Liver (tissue), 9 donors: ENCODE measurements around the gene ESRP2. TPM values are rescaled to one million over a fixed set of nuclear protein-coding genes. Genes with fewer than 3 reads are reported as not detected.

ENCODE experiments used
- DNase-seq: peaks from one replicate; pipeline ENCODE4 v3.0.0-alpha.2; 2017; ENCODE audit warnings: low spot score
- H3K27ac ChIP-seq, 2 donors: one replicate each; pipeline ENCODE4 v1.7.0; 2013; ENCODE audit warnings: inconsistent platforms in 2 of 2, low read length in 2 of 2, control low read depth in 1 of 2, low read depth in 1 of 2, mild to moderate bottlenecking in 1 of 2
- H3K27me3 ChIP-seq, 4 donors: one replicate each; pipeline versions ENCODE4 v1.6.1 to v1.7.0; 2013; ENCODE audit warnings: low read length in 3 of 4, inconsistent platforms in 1 of 4, mild to moderate bottlenecking in 1 of 4, moderate library complexity in 1 of 4; ENCODE audit not compliant: control insufficient read depth in 4 of 4, insufficient read depth in 4 of 4
- H3K36me3 ChIP-seq, 4 donors: one replicate each; pipeline versions ENCODE4 v1.6.1 to v1.7.0; 2013; ENCODE audit warnings: low read length in 3 of 4, mild to moderate bottlenecking in 3 of 4, low read depth in 1 of 4, moderate library complexity in 1 of 4; ENCODE audit not compliant: control insufficient read depth in 4 of 4, insufficient read depth in 3 of 4
- H3K4me1 ChIP-seq, 4 donors: one replicate each; pipeline versions ENCODE4 v1.6.1 to v1.7.0; 2013; ENCODE audit warnings: low read length in 3 of 4, mild to moderate bottlenecking in 3 of 4, moderate library complexity in 1 of 4; ENCODE audit not compliant: control insufficient read depth in 4 of 4, insufficient read depth in 4 of 4
- H3K4me3 ChIP-seq, 3 donors: one replicate each; pipeline versions ENCODE4 v1.6.1 to v1.7.0; 2013; ENCODE audit warnings: low read length in 3 of 3, control low read depth in 1 of 3, low read depth in 1 of 3, mild to moderate bottlenecking in 1 of 3
- H3K9ac ChIP-seq, 2 donors: one replicate each; pipeline ENCODE4 v1.7.0; 2013; ENCODE audit warnings: low read length in 2 of 2, mild to moderate bottlenecking in 2 of 2, moderate library complexity in 2 of 2, control low read depth in 1 of 2, low read depth in 1 of 2
- H3K9me3 ChIP-seq, 4 donors: one replicate each; pipeline versions ENCODE4 v1.6.1 to v1.7.0; 2013; ENCODE audit warnings: low read length in 3 of 4; ENCODE audit not compliant: control insufficient read depth in 4 of 4
- EGR1 ChIP-seq, 2 donors: IDR thresholded peaks; 2 replicates each; pipeline ENCODE4 v1.6.1; 2016 to 2018; ENCODE audit warnings: antibody characterized with exemption in 2 of 2, low read depth in 2 of 2
- FOXA1 ChIP-seq: IDR thresholded peaks from 2 replicates; pipeline ENCODE4 v1.6.1; 2016; ENCODE audit warnings: antibody characterized with exemption
- FOXA2 ChIP-seq: IDR thresholded peaks from 2 replicates; pipeline ENCODE4 v1.6.1; 2016; ENCODE audit warnings: antibody characterized with exemption
- GABPA ChIP-seq, 2 donors: IDR thresholded peaks in 1 of 2; conservative IDR thresholded peaks in 1 of 2; 2 replicates each; pipeline ENCODE4 v1.6.1; 2016; ENCODE audit warnings: antibody characterized with exemption in 2 of 2, mild to moderate bottlenecking in 1 of 2, moderate library complexity in 1 of 2
- HNF4A ChIP-seq, 2 donors: conservative IDR thresholded peaks; 2 replicates each; pipeline ENCODE4 v1.6.1; 2016; ENCODE audit warnings: antibody characterized with exemption in 2 of 2, mild to moderate bottlenecking in 2 of 2
- HNF4G ChIP-seq: IDR thresholded peaks from 2 replicates; pipeline ENCODE4 v1.6.1; 2016; ENCODE audit warnings: antibody characterized with exemption
- JUND ChIP-seq, 2 donors: IDR thresholded peaks; 2 replicates each; pipeline ENCODE4 v1.6.1; 2016; ENCODE audit warnings: antibody characterized with exemption in 2 of 2
- NR2F2 ChIP-seq: IDR thresholded peaks from 2 replicates; pipeline ENCODE4 v1.6.1; 2016; ENCODE audit warnings: antibody characterized with exemption
- RAD21 ChIP-seq, 2 donors: IDR thresholded peaks; 2 replicates each; pipeline ENCODE4 v1.6.1; 2016; ENCODE audit warnings: antibody characterized with exemption in 2 of 2, mild to moderate bottlenecking in 2 of 2
- RXRA ChIP-seq, 2 donors: IDR thresholded peaks; 2 replicates each; pipeline ENCODE4 v1.6.1; 2017 to 2018; ENCODE audit warnings: antibody characterized with exemption in 2 of 2, mild to moderate bottlenecking in 1 of 2
- SP1 ChIP-seq: IDR thresholded peaks from 2 replicates; pipeline ENCODE4 v1.6.1; 2018; ENCODE audit warnings: antibody characterized with exemption, mild to moderate bottlenecking
- TAF1 ChIP-seq: conservative IDR thresholded peaks from 2 replicates; pipeline ENCODE4 v1.6.1; 2016; ENCODE audit warnings: antibody characterized with exemption, mild to moderate bottlenecking
- YY1 ChIP-seq: IDR thresholded peaks from 2 replicates; pipeline ENCODE4 v1.6.1; 2016; ENCODE audit warnings: antibody characterized with exemption, mild to moderate bottlenecking
- WGBS: extraction: QIAGEN DNeasy Blood & Tissue Kit; methylation state at CpG from one replicate; pipeline ENCODE4 v1.1.7; 2013; 5-methylcytosine and 5-hydroxymethylcytosine counted together
- polyA plus RNA-seq, 2 donors: library from polyadenylated mRNA; stranded (reverse) in 1 of 2; unstranded in 1 of 2; fragments of 200-250 nt in 1 of 2; fragments of >200 nt in 1 of 2; fragmentation: Nextera tagmentation in 1 of 2; extraction: Ambion mirVana in 1 of 2; gene quantifications; one replicate each; pipeline versions ENCODE4 v1.2.1 to v1.2.3, GENCODE V29; 2013 to 2015
- total RNA-seq, 2 donors: library from RNA; depleted of rRNA; stranded (reverse); fragments of >200 nt; gene quantifications; one replicate each; pipeline ENCODE4 v1.2.3, GENCODE V29; 2014
- TF ChIP-seq, protein P1 (sequence below): IDR thresholded peaks from 2 replicates; pipeline ENCODE4 v1.6.1; 2016; ENCODE audit warnings: antibody characterized with exemption
- TF ChIP-seq, protein P2 (sequence below): fragments of 150-350 bp; IDR thresholded peaks from 2 replicates; pipeline ENCODE4 v1.5.1; 2017; ENCODE audit warnings: improper control_type of control experiment, low read depth, low read length; ENCODE audit not compliant: missing input control
- TF ChIP-seq, protein P3 (sequence below): IDR thresholded peaks from 2 replicates; pipeline ENCODE4 v1.6.1; 2016; ENCODE audit warnings: antibody characterized with exemption
- TF ChIP-seq, protein P4 (sequence below): IDR thresholded peaks from 2 replicates; pipeline ENCODE4 v1.6.1; 2016; ENCODE audit warnings: antibody characterized with exemption
- donor health status: healthy.
- donor health status: healthy.
- donor health status: healthy.
- donor health status: healthy.
- donor health status: healthy.

ESRP2 gene
- total and polyA plus RNA-seq, 4 donors: 21.0 to 84.8 (median 45.7) TPM

DNA sequence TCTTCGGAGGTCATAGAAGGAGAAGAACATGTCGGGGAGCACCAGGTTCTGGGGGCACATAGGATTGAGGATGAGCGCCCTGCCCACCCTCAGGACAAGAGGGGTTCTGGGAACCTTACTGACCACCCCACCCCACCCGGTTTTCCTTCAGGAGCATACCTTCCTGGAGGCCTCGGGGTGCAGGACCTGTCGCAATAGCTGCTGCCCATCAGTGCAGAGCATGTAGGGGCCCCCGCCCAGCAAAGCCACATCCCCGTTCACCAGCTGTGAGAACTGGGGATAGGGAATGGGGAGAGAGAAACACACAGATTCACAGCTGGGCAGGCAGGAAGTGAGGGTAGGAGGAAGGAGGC lies 2.1 kb downstream of the ESRP2 start:
- DNase-seq: no peak
- Histone ChIP-seq H3K4me3 (peak overlapping the region; percentile 6 to 88 (median 82)), H3K27me3 (no peaks in the 10 kb centered on the region), H3K27ac (peak overlapping the region in 1 of 2 donors; percentile 3), H3K4me1 (peaks cover 10 to 62% (median 47%) of the 10 kb centered on the region in 4 donors), H3K9me3 (no peaks in the 10 kb centered on the region), H3K36me3 (peaks cover 6 to 33% (median 18%) of the 10 kb centered on the region in 4 donors), H3K9ac (no peak overlapping the region)
- WGBS: 52% methylated on average over 8 of the region's 8 CpGs
- no peak for TF ChIP-seq HNF4A (conservative IDR thresholded peaks at IDR 0.05)
- no peak for TF ChIP-seq TAF1

DNA sequence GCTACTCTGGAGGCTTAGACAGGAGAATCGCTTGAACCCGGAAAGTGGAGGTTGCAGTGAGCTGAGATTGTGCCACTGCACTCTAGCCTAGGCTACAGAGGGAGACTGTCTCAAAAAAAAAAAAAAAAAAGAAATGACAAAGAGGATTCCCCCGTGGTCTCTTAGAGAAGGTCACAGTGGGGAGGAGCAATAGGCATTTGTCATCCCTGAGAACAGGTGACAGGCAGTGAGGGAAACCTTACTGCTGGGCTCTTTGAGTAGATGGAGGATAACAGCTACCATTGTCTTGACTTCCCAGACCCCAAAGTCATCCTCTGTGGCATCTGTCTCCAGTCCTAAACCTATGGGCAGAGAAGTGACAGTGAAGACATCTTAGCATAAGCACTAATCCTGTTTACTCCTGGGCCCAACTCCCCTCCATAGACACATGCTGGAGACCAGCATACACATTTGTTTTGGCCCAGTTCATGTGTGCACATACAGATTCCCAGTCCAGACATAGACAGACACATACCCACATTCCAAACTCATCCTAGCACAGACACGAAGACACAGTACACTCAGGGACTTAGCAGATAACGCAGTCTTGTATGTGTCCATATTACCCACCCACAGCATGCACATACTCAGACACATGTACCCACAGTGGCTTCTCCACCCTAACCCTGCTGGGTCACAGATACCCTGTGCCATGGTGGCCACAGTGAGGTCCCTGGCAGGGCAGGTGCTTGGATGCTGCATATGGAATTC lies 2.7 kb downstream of the ESRP2 start:
- WGBS: 70% methylated on average over 5 of the region's 5 CpGs
- Histone ChIP-seq H3K4me1 (peaks cover 10 to 63% (median 52%) of the 10 kb centered on the region in 4 donors), H3K27ac (no peak overlapping the region), H3K27me3 (no peaks in the 10 kb centered on the region), H3K9ac (no peak overlapping the region), H3K9me3 (no peaks in the 10 kb centered on the region), H3K36me3 (peaks cover 6 to 35% (median 20%) of the 10 kb centered on the region in 4 donors), H3K4me3 (peak overlapping the region in 1 of 3 donors; percentile 6)
- no peak for TF ChIP-seq SP1
- no peak for TF ChIP-seq TAF1
- TF ChIP-seq YY1: no peak
- no peak for DNase-seq

DNA sequence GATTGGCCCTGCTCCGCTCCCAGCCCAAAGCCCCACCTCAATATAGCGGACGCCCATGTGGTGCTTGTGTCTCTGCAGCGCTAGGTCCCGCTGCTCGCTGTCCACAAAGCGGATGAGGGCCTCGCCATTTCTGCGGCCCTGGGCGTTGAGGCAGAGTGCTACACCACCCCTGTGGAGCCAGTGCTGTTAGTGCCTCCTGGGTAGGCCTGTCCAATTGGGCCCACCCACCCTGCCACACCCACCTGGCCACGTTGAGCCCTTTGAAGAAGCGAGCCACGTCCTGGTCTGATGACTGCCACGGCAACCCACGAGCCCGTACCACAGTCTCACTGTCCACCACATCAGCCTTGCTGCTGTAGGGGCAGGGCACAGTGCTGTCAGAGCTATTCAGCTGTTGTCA lies 3.6 kb downstream of the ESRP2 start:
- no peak for TF ChIP-seq HNF4G
- TF ChIP-seq NR2F2: no peak
- no peak for TF ChIP-seq HNF4A (conservative IDR thresholded peaks at IDR 0.05)
- TF ChIP-seq JUND (IDR thresholded peaks at IDR 0.05): no peak
- no peak for TF ChIP-seq YY1
- TF ChIP-seq FOXA1: no peak
- TF ChIP-seq RXRA (IDR thresholded peaks at IDR 0.05): no peak
- TF ChIP-seq, protein P1, sequence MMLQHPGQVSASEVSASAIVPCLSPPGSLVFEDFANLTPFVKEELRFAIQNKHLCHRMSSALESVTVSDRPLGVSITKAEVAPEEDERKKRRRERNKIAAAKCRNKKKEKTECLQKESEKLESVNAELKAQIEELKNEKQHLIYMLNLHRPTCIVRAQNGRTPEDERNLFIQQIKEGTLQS: no peak
- no peak for TF ChIP-seq GABPA (IDR thresholded peaks at IDR 0.05 in 1 of 2, conservative IDR thresholded peaks at IDR 0.05 in 1 of 2)
- TF ChIP-seq RAD21 (IDR thresholded peaks at IDR 0.05): no peak
- no peaks in the 10 kb centered on the region for H3K27me3 ChIP-seq
- H3K9me3 ChIP-seq: no peaks in the 10 kb centered on the region
- peaks cover 13 to 72% (median 59%) of the 10 kb centered on the region in 4 donors for H3K4me1 ChIP-seq
- H3K4me3 ChIP-seq: no peak overlapping the region
- H3K27ac ChIP-seq: no peak overlapping the region
- H3K9ac ChIP-seq: no peak overlapping the region
- WGBS: 82% methylated on average over 16 of the region's 16 CpGs
- no peak for DNase-seq
- peaks cover 6 to 35% (median 20%) of the 10 kb centered on the region in 4 donors for H3K36me3 ChIP-seq

DNA sequence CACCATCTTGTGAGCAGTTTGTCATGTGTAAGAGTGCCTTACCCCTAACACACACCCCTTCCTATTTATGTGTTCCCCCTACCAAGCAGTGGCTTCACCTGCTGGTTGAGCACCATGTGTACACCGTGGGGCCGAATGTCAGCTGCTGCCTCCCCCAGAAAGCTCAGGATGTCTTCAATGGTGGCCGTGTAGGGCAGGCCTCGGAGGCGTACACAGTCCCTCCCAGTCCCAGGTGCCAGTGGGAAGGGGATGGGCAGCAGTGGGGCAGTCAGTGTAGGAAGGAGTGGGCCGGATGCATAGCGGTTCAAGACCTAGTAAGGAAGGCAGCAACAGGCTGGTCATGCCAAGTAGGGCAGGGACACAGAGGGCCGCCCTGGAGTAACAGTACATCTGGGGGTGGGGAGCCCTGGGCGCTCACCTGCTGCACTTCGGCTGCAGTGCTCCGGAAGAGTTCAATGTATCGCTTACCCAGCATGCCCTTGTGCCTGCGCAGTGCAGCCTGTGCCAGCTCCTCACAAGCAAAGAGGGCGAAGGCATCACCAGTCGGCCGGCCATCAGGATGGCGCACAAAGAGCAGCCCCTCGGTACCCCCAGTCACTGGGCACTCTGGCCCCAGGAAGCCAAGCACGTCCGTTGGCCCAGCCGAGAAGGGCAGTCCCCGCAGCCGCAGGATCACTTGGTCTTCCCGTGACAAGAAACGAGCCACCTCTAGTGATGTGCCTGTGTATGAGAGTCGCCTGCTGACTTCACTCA lies 4.4 kb downstream of the ESRP2 start:
- DNase-seq: no peak
- Histone ChIP-seq H3K9me3 (no peaks in the 10 kb centered on the region), H3K36me3 (peaks cover 6 to 35% (median 20%) of the 10 kb centered on the region in 4 donors), H3K27ac (no peak overlapping the region), H3K4me3 (no peak overlapping the region), H3K4me1 (peaks cover 17 to 72% (median 59%) of the 10 kb centered on the region in 4 donors), H3K27me3 (no peaks in the 10 kb centered on the region), H3K9ac (no peak overlapping the region)
- 78% methylated on average over 26 of the region's 26 CpGs for WGBS
- TF ChIP-seq JUND (IDR thresholded peaks at IDR 0.05) (no peak), YY1 (no peak), FOXA2 (no peak), GABPA (IDR thresholded peaks at IDR 0.05 in 1 of 2, conservative IDR thresholded peaks at IDR 0.05 in 1 of 2) (no peak), NR2F2 (no peak), HNF4A (conservative IDR thresholded peaks at IDR 0.05) (no peak), RAD21 (IDR thresholded peaks at IDR 0.05) (no peak), EGR1 (IDR thresholded peaks at IDR 0.05; ENCODE audit: low read depth in 2 of 2) (no peak), HNF4G (no peak), TAF1 (no peak)
- TF ChIP-seq, protein P2, sequence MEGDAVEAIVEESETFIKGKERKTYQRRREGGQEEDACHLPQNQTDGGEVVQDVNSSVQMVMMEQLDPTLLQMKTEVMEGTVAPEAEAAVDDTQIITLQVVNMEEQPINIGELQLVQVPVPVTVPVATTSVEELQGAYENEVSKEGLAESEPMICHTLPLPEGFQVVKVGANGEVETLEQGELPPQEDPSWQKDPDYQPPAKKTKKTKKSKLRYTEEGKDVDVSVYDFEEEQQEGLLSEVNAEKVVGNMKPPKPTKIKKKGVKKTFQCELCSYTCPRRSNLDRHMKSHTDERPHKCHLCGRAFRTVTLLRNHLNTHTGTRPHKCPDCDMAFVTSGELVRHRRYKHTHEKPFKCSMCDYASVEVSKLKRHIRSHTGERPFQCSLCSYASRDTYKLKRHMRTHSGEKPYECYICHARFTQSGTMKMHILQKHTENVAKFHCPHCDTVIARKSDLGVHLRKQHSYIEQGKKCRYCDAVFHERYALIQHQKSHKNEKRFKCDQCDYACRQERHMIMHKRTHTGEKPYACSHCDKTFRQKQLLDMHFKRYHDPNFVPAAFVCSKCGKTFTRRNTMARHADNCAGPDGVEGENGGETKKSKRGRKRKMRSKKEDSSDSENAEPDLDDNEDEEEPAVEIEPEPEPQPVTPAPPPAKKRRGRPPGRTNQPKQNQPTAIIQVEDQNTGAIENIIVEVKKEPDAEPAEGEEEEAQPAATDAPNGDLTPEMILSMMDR: no peak
- TF ChIP-seq, protein P3, sequence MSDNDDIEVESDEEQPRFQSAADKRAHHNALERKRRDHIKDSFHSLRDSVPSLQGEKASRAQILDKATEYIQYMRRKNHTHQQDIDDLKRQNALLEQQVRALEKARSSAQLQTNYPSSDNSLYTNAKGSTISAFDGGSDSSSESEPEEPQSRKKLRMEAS: no peak
- TF ChIP-seq, protein P4, sequence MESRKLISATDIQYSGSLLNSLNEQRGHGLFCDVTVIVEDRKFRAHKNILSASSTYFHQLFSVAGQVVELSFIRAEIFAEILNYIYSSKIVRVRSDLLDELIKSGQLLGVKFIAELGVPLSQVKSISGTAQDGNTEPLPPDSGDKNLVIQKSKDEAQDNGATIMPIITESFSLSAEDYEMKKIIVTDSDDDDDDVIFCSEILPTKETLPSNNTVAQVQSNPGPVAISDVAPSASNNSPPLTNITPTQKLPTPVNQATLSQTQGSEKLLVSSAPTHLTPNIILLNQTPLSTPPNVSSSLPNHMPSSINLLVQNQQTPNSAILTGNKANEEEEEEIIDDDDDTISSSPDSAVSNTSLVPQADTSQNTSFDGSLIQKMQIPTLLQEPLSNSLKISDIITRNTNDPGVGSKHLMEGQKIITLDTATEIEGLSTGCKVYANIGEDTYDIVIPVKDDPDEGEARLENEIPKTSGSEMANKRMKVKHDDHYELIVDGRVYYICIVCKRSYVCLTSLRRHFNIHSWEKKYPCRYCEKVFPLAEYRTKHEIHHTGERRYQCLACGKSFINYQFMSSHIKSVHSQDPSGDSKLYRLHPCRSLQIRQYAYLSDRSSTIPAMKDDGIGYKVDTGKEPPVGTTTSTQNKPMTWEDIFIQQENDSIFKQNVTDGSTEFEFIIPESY: no peak
- TF ChIP-seq, protein P1: no peak
